NB4 (cell line): ENCODE data around the gene MEFV.

Experiments used
- CTCF ChIP-seq: IDR thresholded peaks from one replicate; pipeline ENCODE4 v1.5.1; 2012; ENCODE audit warnings: low read depth, low read length
- MAX ChIP-seq: IDR thresholded peaks from 2 replicates; pipeline ENCODE4 v1.6.1; 2011; ENCODE audit warnings: low read depth, low read length

GRCh38 chr16:3306078-3306477, 49.6 kb upstream of the MEFV start:
- TF ChIP-seq CTCF (no peak), MAX (no peak)
